GM19372 (cell line): ENCODE data around the gene KRTAP2-3.
"Not testable (repeated sequence)": the region's sequence is repeated elsewhere in the genome, so short reads cannot be mapped to it uniquely, and the experiment has no call there.

Experiments used
- ATAC-seq: cut with Tn5 transposase; IDR thresholded peaks from one replicate; pipeline ENCODE4 v1.9.1; 2021; ENCODE audit warnings: mild to moderate bottlenecking, low read depth, moderate library complexity; ENCODE audit not compliant: unreplicated experiment

Gene KRTAP2-3

GRCh38 chr17:41069031-41069430, 9.1 kb upstream of the KRTAP2-3 start:
- no peak for ATAC-seq

- ATAC-seq: no peak
Measured at GRCh38 chr17:41067281-41067680, 7.4 kb upstream of the KRTAP2-3 start.

- no peak for ATAC-seq
Measured at GRCh38 chr17:41065829-41066624, 6.1 kb upstream of the KRTAP2-3 start, which contains the start of gene KRTAP2-4. TSS of gene KRTAP2-4 (minus strand) at chr17:41065879. CDS start at chr17:41065845, 34 bp downstream.

- ATAC-seq: not testable (repeated sequence)
Measured at GRCh38 chr17:41065016-41065689, 5.2 kb upstream of the KRTAP2-3 start.

- no peak for ATAC-seq
Measured at GRCh38 chr17:41064301-41064700, 4.4 kb upstream of the KRTAP2-3 start.

GRCh38 chr17:41063449-41063848, 3.5 kb upstream of the KRTAP2-3 start:
- ATAC-seq: no peak

- no peak for ATAC-seq
Measured at GRCh38 chr17:41061964-41062363, 2.0 kb upstream of the KRTAP2-3 start.

GRCh38 chr17:41059276-41060051, 450 bp downstream of the KRTAP2-3 start:
- not testable (repeated sequence) for ATAC-seq

- ATAC-seq: no peak
Measured at GRCh38 chr17:41058741-41059140, 1.2 kb downstream of the KRTAP2-3 start.

- no peak for ATAC-seq
Measured at GRCh38 chr17:41057547-41057946, 2.4 kb downstream of the KRTAP2-3 start.

GRCh38 chr17:41055130-41055529, 4.8 kb downstream of the KRTAP2-3 start, which contains the start of gene KRTAP2-2:
TSS of gene KRTAP2-2 (minus strand) at chr17:41055230. CDS start at chr17:41055211, 19 bp downstream.
- ATAC-seq: not testable (repeated sequence)

GRCh38 chr17:41054556-41054955, 5.4 kb downstream of the KRTAP2-3 start:
- not testable (repeated sequence) for ATAC-seq

- ATAC-seq: no peak
Measured at GRCh38 chr17:41054025-41054424, 5.9 kb downstream of the KRTAP2-3 start.

- ATAC-seq: no peak
Measured at GRCh38 chr17:41052566-41052965, 7.3 kb downstream of the KRTAP2-3 start.

GRCh38 chr17:41049110-41049509, 10.8 kb downstream of the KRTAP2-3 start:
- ATAC-seq: no peak

GRCh38 chr17:41048441-41048840, 11.5 kb downstream of the KRTAP2-3 start:
- ATAC-seq: no peak

GRCh38 chr17:41046735-41047465, 13.0 kb downstream of the KRTAP2-3 start, which contains the start of gene KRTAP2-1:
TSS of gene KRTAP2-1 (minus strand) at chr17:41047316. CDS start at chr17:41047267, 49 bp downstream.
- not testable (repeated sequence) for ATAC-seq

GRCh38 chr17:41042953-41043352, 17.0 kb downstream of the KRTAP2-3 start:
- ATAC-seq: no peak

- ATAC-seq: not testable (repeated sequence)
Measured at GRCh38 chr17:41040783-41041571, 18.9 kb downstream of the KRTAP2-3 start, which contains the start of gene KRTAP1-1. TSS of gene KRTAP1-1 (minus strand) at chr17:41041450. CDS start at chr17:41041397, 53 bp downstream.
